ENCODE results near the gene SERTAD4. TPM values are rescaled to one million over a fixed set of nuclear protein-coding genes. Genes with fewer than 3 reads are reported as not detected.

The SERTAD4 gene
- total RNA-seq, 1 experiment from 2014 or later, result 3.9 TPM

GRCh38 chr1:210289248-210289647, 56.7 kb downstream of the SERTAD4 start:
- Histone ChIP-seq H3K4me2 (ENCODE audit: insufficient read depth, insufficient read length, low read length) (no peak overlapping the region), H2AK5ac (ENCODE audit: insufficient read length, low read length) (no peak overlapping the region), H3K9me3 (ENCODE audit: control insufficient read depth, low read depth, low read length) (no peaks in the 10 kb centered on the region), H3K23me2 (ENCODE audit: insufficient read length, low read depth, low read length, poor library complexity, severe bottlenecking) (peaks cover 10% of the 10 kb centered on the region), H3K18ac (ENCODE audit: insufficient read length, low read depth, low read length) (no peak overlapping the region), H4K5ac (ENCODE audit: insufficient read length, low read depth, low read length) (no peak overlapping the region), H3K14ac (ENCODE audit: insufficient read depth, low read length) (no peak overlapping the region), H4K91ac (ENCODE audit: insufficient read length, low read depth, low read length) (no peak overlapping the region), H2BK5ac (ENCODE audit: insufficient read length, low read length) (no peak overlapping the region), H3K23ac (ENCODE audit: insufficient read length, low read depth, low read length) (no peak overlapping the region), H2BK15ac (ENCODE audit: low read depth, low read length) (no peak overlapping the region), H2BK120ac (ENCODE audit: low read depth, low read length, poor library complexity, severe bottlenecking) (no peak overlapping the region), H3K4ac (ENCODE audit: low read depth, low read length) (no peak overlapping the region), H2AFZ (ENCODE audit: low read length) (no peak overlapping the region), H4K8ac (replicated peaks; ENCODE audit: insufficient read length, low read depth, low read length) (no peak overlapping the region), H4K20me1 (ENCODE audit: control insufficient read depth, insufficient read depth, insufficient read length) (no peaks in the 10 kb centered on the region), H3T11ph (ENCODE audit: low read length) (no peak overlapping the region), H3K27me3 (ENCODE audit: insufficient read depth, low read length) (peaks cover 4% of the 10 kb centered on the region; the same call in 1 of the 2 replicates), H3K9ac (ENCODE audit: extremely low read depth, insufficient read length, low read length) (no peak overlapping the region), H3K79me2 (ENCODE audit: insufficient read depth, low read length) (no peaks in the 10 kb centered on the region), H2BK20ac (ENCODE audit: low read depth, low read length, poor library complexity, severe bottlenecking) (no peak overlapping the region), H3K79me1 (ENCODE audit: insufficient read depth, low read depth, low read length, poor library complexity, severe bottlenecking) (no peaks in the 10 kb centered on the region), H2BK12ac (ENCODE audit: insufficient read length, low read depth, low read length) (no peak overlapping the region), H3K56ac (ENCODE audit: insufficient read length, low read depth, low read length) (no peak overlapping the region), H3K27ac (ENCODE audit: insufficient read length, low read depth, low read length) (no peak overlapping the region), H3K4me1 (ENCODE audit: insufficient read depth, low read length) (peaks cover 2% of the 10 kb centered on the region; the same call in 1 of the 2 replicates)
- Mint-ChIP-seq H3K27ac (no peak overlapping the region), H3K4me1 (peaks cover 10 to 19% of the 10 kb centered on the region in 2 experiments), H3K36me3 (ENCODE audit: insufficient read depth in 1 of 3, low read depth in 3 of 3) (no peaks in the 10 kb centered on the region), H3K9me3 (no peaks in the 10 kb centered on the region), H3K4me3 (no peak overlapping the region), H3K27me3 (ENCODE audit: low read depth) (peaks cover 45% of the 10 kb centered on the region)
- no CpG with 5 or more reads among the region's 4 CpGs for WGBS (ENCODE audit: extremely low coverage, insufficient read length, low lambda C conversion rate)
- TF ChIP-seq, protein P1, sequence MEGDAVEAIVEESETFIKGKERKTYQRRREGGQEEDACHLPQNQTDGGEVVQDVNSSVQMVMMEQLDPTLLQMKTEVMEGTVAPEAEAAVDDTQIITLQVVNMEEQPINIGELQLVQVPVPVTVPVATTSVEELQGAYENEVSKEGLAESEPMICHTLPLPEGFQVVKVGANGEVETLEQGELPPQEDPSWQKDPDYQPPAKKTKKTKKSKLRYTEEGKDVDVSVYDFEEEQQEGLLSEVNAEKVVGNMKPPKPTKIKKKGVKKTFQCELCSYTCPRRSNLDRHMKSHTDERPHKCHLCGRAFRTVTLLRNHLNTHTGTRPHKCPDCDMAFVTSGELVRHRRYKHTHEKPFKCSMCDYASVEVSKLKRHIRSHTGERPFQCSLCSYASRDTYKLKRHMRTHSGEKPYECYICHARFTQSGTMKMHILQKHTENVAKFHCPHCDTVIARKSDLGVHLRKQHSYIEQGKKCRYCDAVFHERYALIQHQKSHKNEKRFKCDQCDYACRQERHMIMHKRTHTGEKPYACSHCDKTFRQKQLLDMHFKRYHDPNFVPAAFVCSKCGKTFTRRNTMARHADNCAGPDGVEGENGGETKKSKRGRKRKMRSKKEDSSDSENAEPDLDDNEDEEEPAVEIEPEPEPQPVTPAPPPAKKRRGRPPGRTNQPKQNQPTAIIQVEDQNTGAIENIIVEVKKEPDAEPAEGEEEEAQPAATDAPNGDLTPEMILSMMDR (conservative IDR thresholded peaks at IDR 0.05), result no peak
- no peak for DNase-seq

Data from H9 (cell line).